Liver (tissue), 9 donors: ENCODE data around the gene ATOH7. TPM values are rescaled to one million over a fixed set of nuclear protein-coding genes. Genes with fewer than 3 reads are reported as not detected.
"Not testable (repeated sequence)": the region's sequence is repeated elsewhere in the genome, so short reads cannot be mapped to it uniquely, and the experiment has no call there.

Source experiments
- DNase-seq: peaks from one replicate; pipeline ENCODE4 v3.0.0-alpha.2; 2017; ENCODE audit warnings: low spot score
- H3K27ac ChIP-seq, 2 donors: one replicate each; pipeline ENCODE4 v1.7.0; 2013; ENCODE audit warnings: inconsistent platforms in 2 of 2, low read length in 2 of 2, control low read depth in 1 of 2, low read depth in 1 of 2, mild to moderate bottlenecking in 1 of 2
- H3K27me3 ChIP-seq, 4 donors: one replicate each; pipeline versions ENCODE4 v1.6.1 to v1.7.0; 2013; ENCODE audit warnings: low read length in 3 of 4, inconsistent platforms in 1 of 4, mild to moderate bottlenecking in 1 of 4, moderate library complexity in 1 of 4; ENCODE audit not compliant: control insufficient read depth in 4 of 4, insufficient read depth in 4 of 4
- H3K36me3 ChIP-seq, 4 donors: one replicate each; pipeline versions ENCODE4 v1.6.1 to v1.7.0; 2013; ENCODE audit warnings: low read length in 3 of 4, mild to moderate bottlenecking in 3 of 4, low read depth in 1 of 4, moderate library complexity in 1 of 4; ENCODE audit not compliant: control insufficient read depth in 4 of 4, insufficient read depth in 3 of 4
- H3K4me1 ChIP-seq, 4 donors: one replicate each; pipeline versions ENCODE4 v1.6.1 to v1.7.0; 2013; ENCODE audit warnings: low read length in 3 of 4, mild to moderate bottlenecking in 3 of 4, moderate library complexity in 1 of 4; ENCODE audit not compliant: control insufficient read depth in 4 of 4, insufficient read depth in 4 of 4
- H3K4me3 ChIP-seq, 3 donors: one replicate each; pipeline versions ENCODE4 v1.6.1 to v1.7.0; 2013; ENCODE audit warnings: low read length in 3 of 3, control low read depth in 1 of 3, low read depth in 1 of 3, mild to moderate bottlenecking in 1 of 3
- H3K9ac ChIP-seq, 2 donors: one replicate each; pipeline ENCODE4 v1.7.0; 2013; ENCODE audit warnings: low read length in 2 of 2, mild to moderate bottlenecking in 2 of 2, moderate library complexity in 2 of 2, control low read depth in 1 of 2, low read depth in 1 of 2
- H3K9me3 ChIP-seq, 4 donors: one replicate each; pipeline versions ENCODE4 v1.6.1 to v1.7.0; 2013; ENCODE audit warnings: low read length in 3 of 4; ENCODE audit not compliant: control insufficient read depth in 4 of 4
- EGR1 ChIP-seq, 2 donors: IDR thresholded peaks; 2 replicates each; pipeline ENCODE4 v1.6.1; 2016 to 2018; ENCODE audit warnings: antibody characterized with exemption in 2 of 2, low read depth in 2 of 2
- FOXA1 ChIP-seq: IDR thresholded peaks from 2 replicates; pipeline ENCODE4 v1.6.1; 2016; ENCODE audit warnings: antibody characterized with exemption
- FOXA2 ChIP-seq: IDR thresholded peaks from 2 replicates; pipeline ENCODE4 v1.6.1; 2016; ENCODE audit warnings: antibody characterized with exemption
- GABPA ChIP-seq, 2 donors: IDR thresholded peaks in 1 of 2; conservative IDR thresholded peaks in 1 of 2; 2 replicates each; pipeline ENCODE4 v1.6.1; 2016; ENCODE audit warnings: antibody characterized with exemption in 2 of 2, mild to moderate bottlenecking in 1 of 2, moderate library complexity in 1 of 2
- HNF4A ChIP-seq, 2 donors: conservative IDR thresholded peaks; 2 replicates each; pipeline ENCODE4 v1.6.1; 2016; ENCODE audit warnings: antibody characterized with exemption in 2 of 2, mild to moderate bottlenecking in 2 of 2
- HNF4G ChIP-seq: IDR thresholded peaks from 2 replicates; pipeline ENCODE4 v1.6.1; 2016; ENCODE audit warnings: antibody characterized with exemption
- JUND ChIP-seq, 2 donors: IDR thresholded peaks; 2 replicates each; pipeline ENCODE4 v1.6.1; 2016; ENCODE audit warnings: antibody characterized with exemption in 2 of 2
- RAD21 ChIP-seq, 2 donors: IDR thresholded peaks; 2 replicates each; pipeline ENCODE4 v1.6.1; 2016; ENCODE audit warnings: antibody characterized with exemption in 2 of 2, mild to moderate bottlenecking in 2 of 2
- RXRA ChIP-seq, 2 donors: IDR thresholded peaks; 2 replicates each; pipeline ENCODE4 v1.6.1; 2017 to 2018; ENCODE audit warnings: antibody characterized with exemption in 2 of 2, mild to moderate bottlenecking in 1 of 2
- SP1 ChIP-seq: IDR thresholded peaks from 2 replicates; pipeline ENCODE4 v1.6.1; 2018; ENCODE audit warnings: antibody characterized with exemption, mild to moderate bottlenecking
- TAF1 ChIP-seq: conservative IDR thresholded peaks from 2 replicates; pipeline ENCODE4 v1.6.1; 2016; ENCODE audit warnings: antibody characterized with exemption, mild to moderate bottlenecking
- YY1 ChIP-seq: IDR thresholded peaks from 2 replicates; pipeline ENCODE4 v1.6.1; 2016; ENCODE audit warnings: antibody characterized with exemption, mild to moderate bottlenecking
- WGBS: extraction: QIAGEN DNeasy Blood & Tissue Kit; methylation state at CpG from one replicate; pipeline ENCODE4 v1.1.7; 2013; 5-methylcytosine and 5-hydroxymethylcytosine counted together
- polyA plus RNA-seq, 2 donors: library from polyadenylated mRNA; stranded (reverse) in 1 of 2; unstranded in 1 of 2; fragments of 200-250 nt in 1 of 2; fragments of >200 nt in 1 of 2; fragmentation: Nextera tagmentation in 1 of 2; extraction: Ambion mirVana in 1 of 2; gene quantifications; one replicate each; pipeline versions ENCODE4 v1.2.1 to v1.2.3, GENCODE V29; 2013 to 2015
- total RNA-seq, 2 donors: library from RNA; depleted of rRNA; stranded (reverse); fragments of >200 nt; gene quantifications; one replicate each; pipeline ENCODE4 v1.2.3, GENCODE V29; 2014
- TF ChIP-seq, protein P1 (sequence below): IDR thresholded peaks from 2 replicates; pipeline ENCODE4 v1.6.1; 2016; ENCODE audit warnings: antibody characterized with exemption
- TF ChIP-seq, protein P2 (sequence below): IDR thresholded peaks from 2 replicates; pipeline ENCODE4 v1.6.1; 2016; ENCODE audit warnings: antibody characterized with exemption
- donor health status: healthy.
- donor health status: healthy.
- donor health status: healthy.
- donor health status: healthy.
- donor health status: healthy.

ATOH7 gene
- total and polyA plus RNA-seq, 4 donors: 0.14 to 0.33 TPM; not detected in 2

DNA sequence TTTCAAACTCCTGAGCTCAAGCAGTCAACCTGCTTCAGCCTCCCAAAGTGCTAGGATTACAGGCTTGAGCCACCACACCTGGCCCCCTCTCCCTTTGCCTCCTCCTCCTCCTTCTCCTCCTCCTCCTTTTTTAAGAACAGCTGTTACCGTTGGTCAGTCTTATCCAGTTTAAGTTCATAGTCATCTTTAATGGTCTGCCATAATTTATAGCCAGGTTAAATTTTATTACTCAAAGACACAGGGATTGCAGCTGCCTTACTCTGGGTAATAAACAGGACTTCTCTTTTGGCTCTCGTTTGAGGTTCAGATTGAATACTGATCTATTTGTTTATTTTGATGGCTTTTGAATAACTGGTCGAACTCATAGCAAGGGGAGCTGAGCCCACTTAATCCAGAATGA lies 35.2 kb downstream of the ATOH7 start:
- TF ChIP-seq GABPA (IDR thresholded peaks at IDR 0.05 in 1 of 2, conservative IDR thresholded peaks at IDR 0.05 in 1 of 2): no peak
- TF ChIP-seq, protein P1, sequence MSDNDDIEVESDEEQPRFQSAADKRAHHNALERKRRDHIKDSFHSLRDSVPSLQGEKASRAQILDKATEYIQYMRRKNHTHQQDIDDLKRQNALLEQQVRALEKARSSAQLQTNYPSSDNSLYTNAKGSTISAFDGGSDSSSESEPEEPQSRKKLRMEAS: no peak
- TF ChIP-seq, protein P2, sequence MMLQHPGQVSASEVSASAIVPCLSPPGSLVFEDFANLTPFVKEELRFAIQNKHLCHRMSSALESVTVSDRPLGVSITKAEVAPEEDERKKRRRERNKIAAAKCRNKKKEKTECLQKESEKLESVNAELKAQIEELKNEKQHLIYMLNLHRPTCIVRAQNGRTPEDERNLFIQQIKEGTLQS: no peak
- TF ChIP-seq JUND (IDR thresholded peaks at IDR 0.05): no peak
- no peak for TF ChIP-seq HNF4A (conservative IDR thresholded peaks at IDR 0.05)
- no peak for TF ChIP-seq RXRA (IDR thresholded peaks at IDR 0.05)
- no peak for TF ChIP-seq RAD21 (IDR thresholded peaks at IDR 0.05)
- TF ChIP-seq YY1: no peak
- Histone ChIP-seq H3K9ac (no peak overlapping the region), H3K9me3 (no peaks in the 10 kb centered on the region), H3K4me1 (no peaks in the 10 kb centered on the region), H3K36me3 (no peaks in the 10 kb centered on the region), H3K27me3 (no peaks in the 10 kb centered on the region), H3K27ac (no peak overlapping the region), H3K4me3 (no peak overlapping the region)
- DNase-seq: no peak
- 58% methylated on average over 3 of the region's 3 CpGs for WGBS

DNA sequence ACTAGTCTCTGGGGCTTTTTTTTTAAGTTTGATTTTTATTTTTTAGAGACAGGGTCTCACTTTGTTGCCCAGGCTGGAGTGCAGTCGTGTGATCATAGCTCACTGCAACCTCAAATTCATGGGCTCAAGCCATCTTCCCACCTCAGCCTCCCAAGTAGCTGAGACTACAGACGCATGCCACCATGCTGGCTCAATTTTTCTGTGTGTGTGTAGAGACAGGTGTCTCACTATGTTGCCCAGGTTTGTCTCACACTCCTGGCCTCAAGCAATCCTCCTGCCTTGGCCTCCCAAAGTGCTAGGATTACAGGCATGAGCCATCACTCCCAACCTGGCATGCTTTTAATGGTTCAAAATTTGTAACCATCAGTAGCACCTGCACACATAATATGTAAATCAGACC lies 36.1 kb downstream of the ATOH7 start:
- not testable (repeated sequence) for H3K9me3 ChIP-seq, H3K4me1 ChIP-seq, H3K4me3 ChIP-seq, DNase-seq, H3K9ac ChIP-seq, H3K36me3 ChIP-seq, H3K27ac ChIP-seq, H3K27me3 ChIP-seq
- 88% methylated on average over 2 of the region's 2 CpGs for WGBS

DNA sequence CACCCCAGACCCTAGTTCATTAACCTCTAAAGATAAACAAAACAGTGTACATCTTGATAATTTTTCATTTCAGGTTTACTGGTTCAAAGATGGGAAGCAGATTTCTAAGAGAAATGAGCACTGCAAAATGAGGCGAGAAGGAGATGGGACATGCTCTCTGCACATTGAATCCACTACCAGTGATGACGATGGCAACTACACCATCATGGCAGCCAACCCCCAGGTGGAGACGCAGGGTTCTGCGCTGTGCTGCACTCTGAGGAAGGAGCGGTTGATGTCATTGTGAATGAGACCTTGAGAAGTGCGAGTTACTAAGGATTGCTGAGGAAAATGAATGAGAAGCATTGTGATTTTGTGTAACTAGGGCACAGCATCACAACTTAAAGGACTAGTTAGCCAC lies 37.6 kb downstream of the ATOH7 start:
- no peak for DNase-seq
- Histone ChIP-seq H3K4me1 (no peaks in the 10 kb centered on the region), H3K9ac (no peak overlapping the region), H3K36me3 (no peaks in the 10 kb centered on the region), H3K4me3 (no peak overlapping the region), H3K27me3 (no peaks in the 10 kb centered on the region), H3K27ac (no peak overlapping the region), H3K9me3 (no peaks in the 10 kb centered on the region)
- no peak for TF ChIP-seq FOXA2
- no peak for TF ChIP-seq TAF1
- TF ChIP-seq GABPA (IDR thresholded peaks at IDR 0.05 in 1 of 2, conservative IDR thresholded peaks at IDR 0.05 in 1 of 2): no peak
- TF ChIP-seq HNF4G: no peak
- WGBS: 87% methylated on average over 6 of the region's 6 CpGs

DNA sequence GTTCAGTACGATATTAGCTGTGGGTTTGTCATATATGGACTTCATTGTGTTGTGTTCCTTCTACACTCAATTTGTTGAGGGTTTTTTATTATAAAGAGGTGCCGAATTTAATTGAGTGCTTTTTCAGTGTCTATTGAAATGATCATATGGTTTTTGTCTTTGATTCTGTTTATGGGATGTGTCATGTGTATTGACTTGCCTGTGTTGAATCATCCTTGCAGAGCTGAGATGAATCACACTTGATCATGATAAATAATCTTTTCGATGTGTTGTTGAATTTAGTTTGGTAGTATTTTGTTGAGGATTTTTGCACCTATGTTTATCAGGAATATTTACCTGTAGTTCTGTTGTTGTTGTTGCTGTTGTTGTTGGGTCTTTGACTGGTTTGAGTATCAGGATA lies 39.8 kb downstream of the ATOH7 start:
- 83% methylated on average over 3 of the region's 3 CpGs for WGBS
- Histone ChIP-seq H3K27me3 (no peaks in the 10 kb centered on the region), H3K4me3 (no peak overlapping the region), H3K36me3 (no peaks in the 10 kb centered on the region), H3K9ac (no peak overlapping the region), H3K4me1 (no peaks in the 10 kb centered on the region), H3K9me3 (no peaks in the 10 kb centered on the region), H3K27ac (no peak overlapping the region)
- no peak for DNase-seq
- no peak for TF ChIP-seq HNF4A (conservative IDR thresholded peaks at IDR 0.05)
- no peak for TF ChIP-seq RXRA (IDR thresholded peaks at IDR 0.05)
- no peak for TF ChIP-seq SP1
- no peak for TF ChIP-seq FOXA1
- no peak for TF ChIP-seq YY1
- no peak for TF ChIP-seq HNF4G
- TF ChIP-seq FOXA2: no peak
- no peak for TF ChIP-seq EGR1 (IDR thresholded peaks at IDR 0.05; ENCODE audit: low read depth in 2 of 2)
- no peak for TF ChIP-seq GABPA (IDR thresholded peaks at IDR 0.05 in 1 of 2, conservative IDR thresholded peaks at IDR 0.05 in 1 of 2)
